ENCODE results near the gene CKM.

GRCh38 chr19:45347570-45348366, 25.1 kb upstream of the CKM start:
- TF ChIP-seq CTCF (IDR thresholded peaks at IDR 0.05 in 4 of 5, conservative IDR thresholded peaks at IDR 0.05 in 1 of 5) (no peak), POLR2A (IDR thresholded peaks at IDR 0.05) (no peak)
